ENCODE data around the gene MFAP2.

MFAP2 gene

GRCh38 chr1:16926491-16927073, 53.8 kb downstream of the MFAP2 start:
- TF ChIP-seq POLR2A (IDR thresholded peaks at IDR 0.05; ENCODE audit: low read depth, low read length) = no peak
- DNase-seq (ENCODE audit: insufficient read length, low spot score) (no peak), FAIRE-seq (no peak)

- DNase-seq (ENCODE audit: insufficient read length, low spot score) = no peak
- no peak for TF ChIP-seq POLR2A (IDR thresholded peaks at IDR 0.05; ENCODE audit: low read depth, low read length)
- no peak for FAIRE-seq
Measured at GRCh38 chr1:16925635-16926490, 54.6 kb downstream of the MFAP2 start.

GRCh38 chr1:16924919-16925477, 55.4 kb downstream of the MFAP2 start:
- TF ChIP-seq POLR2A (IDR thresholded peaks at IDR 0.05; ENCODE audit: low read depth, low read length) = no peak
- FAIRE-seq (no peak), DNase-seq (ENCODE audit: insufficient read length, low spot score) (no peak)

Data from H54 (cell line).